K562 (cell line): Measurements from ENCODE around the gene PLEKHG4B. TPM values are rescaled to one million over a fixed set of nuclear protein-coding genes. Genes with fewer than 3 reads are reported as not detected.

Source experiments
- ATF1 ChIP-seq, 2 experiments: fragments of 450-650 bp in 1 of 2; IDR thresholded peaks; 2 replicates each; pipeline ENCODE4 v1.6.1; 2016; ENCODE audit warnings: missing compliant biosample characterization in 1 of 2, missing genetic modification characterization in 1 of 2
- ATF7 ChIP-seq: fragments of 450-650 bp; IDR thresholded peaks from 2 replicates; pipeline ENCODE4 v1.7.1; 2014; ENCODE audit warnings: mild to moderate bottlenecking, moderate library complexity
- C11orf30 ChIP-seq: fragments of 450-650 bp; IDR thresholded peaks from 2 replicates; pipeline ENCODE4 v1.6.1; 2016; ENCODE audit warnings: low read depth, mild to moderate bottlenecking
- DACH1 ChIP-seq: fragments of 450-650 bp; IDR thresholded peaks from 2 replicates; pipeline ENCODE4 v1.6.1; 2018; ENCODE audit not compliant: partially characterized antibody
- E2F8 ChIP-seq: fragments of 450-650 bp; IDR thresholded peaks from 2 replicates; pipeline ENCODE4 v1.7.1; 2018; ENCODE audit warnings: mild to moderate bottlenecking, low read depth; ENCODE audit not compliant: partially characterized antibody
- GABPB2 ChIP-seq: fragments of 250-450 bp; sonication (Bioruptor Pico); conservative IDR thresholded peaks from 2 replicates; pipeline ENCODE4 v1.5.1; 2021; ENCODE audit warnings: mild to moderate bottlenecking
- HIVEP1 ChIP-seq: fragments of 250-450 bp; sonication (Bioruptor Pico); IDR thresholded peaks from 2 replicates; pipeline ENCODE4 v1.4.0; 2020; ENCODE audit warnings: mild to moderate bottlenecking
- LCOR ChIP-seq: sonication (generic); formaldehyde crosslinking; IDR thresholded peaks from 2 replicates; pipeline ENCODE4 v1.8.0; 2022; ENCODE audit warnings: mild to moderate bottlenecking, missing genetic modification reagents
- MEF2D ChIP-seq: conservative IDR thresholded peaks from 2 replicates; pipeline ENCODE4 v1.6.1; 2016; ENCODE audit warnings: low read depth, missing genetic modification characterization, missing compliant biosample characterization
- POLR2B ChIP-seq: fragments of 450-650 bp; IDR thresholded peaks from 2 replicates; pipeline ENCODE4 v1.6.1; 2018; ENCODE audit warnings: low read depth; ENCODE audit not compliant: partially characterized antibody
- PTTG1 ChIP-seq: fragments of 450-650 bp; IDR thresholded peaks from 2 replicates; pipeline ENCODE4 v1.6.1; 2016; ENCODE audit warnings: low read depth, mild to moderate bottlenecking, missing genetic modification characterization, missing compliant biosample characterization
- RUNX1 ChIP-seq: sonication (generic); IDR thresholded peaks from 2 replicates; pipeline ENCODE4 v1.6.1; 2016; ENCODE audit warnings: antibody characterized with exemption, low read depth
- THRB ChIP-seq: fragments of 450-650 bp; formaldehyde crosslinking; conservative IDR thresholded peaks from 2 replicates; pipeline ENCODE4 v1.4.0; 2022; ENCODE audit warnings: mild to moderate bottlenecking, missing genetic modification characterization
- ZKSCAN3 ChIP-seq: fragments of 250-450 bp; sonication (Bioruptor Pico); IDR thresholded peaks from 2 replicates; pipeline ENCODE4 v1.4.0; 2020
- ZNF407 ChIP-seq: fragments of 450-650 bp; IDR thresholded peaks from 2 replicates; pipeline ENCODE4 v1.6.1; 2016; ENCODE audit warnings: low read depth
- ZNF41 ChIP-seq: fragments of 250-450 bp; sonication (Bioruptor Pico); conservative IDR thresholded peaks from 2 replicates; pipeline ENCODE4 v1.4.0; 2020; ENCODE audit warnings: mild to moderate bottlenecking
- ZNF583 ChIP-seq: fragments of 250-450 bp; sonication (Bioruptor Pico); IDR thresholded peaks from 2 replicates; pipeline ENCODE4 v1.4.0; 2020
- ZNF696 ChIP-seq: fragments of 250-450 bp; sonication (Bioruptor Pico); conservative IDR thresholded peaks from 2 replicates; pipeline ENCODE4 v1.4.0; 2020; ENCODE audit warnings: mild to moderate bottlenecking, moderate library complexity
- polyA plus RNA-seq, 8 experiments: library from polyadenylated mRNA; depleted of rRNA in 4 of 8; stranded (reverse) in 5 of 8; unstranded in 3 of 8; fragments of >200 nt; fragmentation: Nextera tagmentation in 2 of 8; fragmentation: Illumina TruSeq in 1 of 8; extraction: Ambion mirVana in 2 of 8; extraction: Trizol in 1 of 8; gene quantifications; 2 replicates each; pipeline versions ENCODE4 v1.2.1 to v1.2.3, GENCODE V29; 2011 to 2014; ENCODE audit warnings: inconsistent platforms in 1 of 8, missing spikeins in 1 of 8
- total RNA-seq, 7 experiments: library from RNA; depleted of rRNA in 6 of 7; stranded (reverse); fragments of >200 nt in 6 of 7; fragmentation: Illumina TruSeq in 2 of 7; extraction: Trizol in 2 of 7; gene quantifications; 2 replicates each; pipeline versions ENCODE4 v1.2.1 to v1.2.3, GENCODE V29; 2011 to 2021; ENCODE audit warnings: low replicate concordance in 1 of 7

PLEKHG4B gene
- total and polyA plus RNA-seq, 9 of the 15 experiments (the other 6 are each of a cell fraction or from before 2014, with no cell fraction given): 0.02 TPM; not detected in 8

- no peak for TF ChIP-seq E2F8
- TF ChIP-seq ZNF41 (CRISPR knock-in tag): no peak
- TF ChIP-seq ATF1 (CRISPR knock-in tag; IDR thresholded peaks at IDR 0.05): no peak
- peak; percentile 78 for TF ChIP-seq ATF1 (tag; IDR thresholded peaks at IDR 0.05)
- TF ChIP-seq RUNX1: no peak
- no peak for TF ChIP-seq DACH1
- TF ChIP-seq ZKSCAN3 (CRISPR knock-in tag): no peak
- TF ChIP-seq HIVEP1 (CRISPR knock-in tag): no peak
- no peak for TF ChIP-seq THRB (CRISPR knock-in tag)
- TF ChIP-seq GABPB2 (CRISPR knock-in tag): no peak
- no peak for TF ChIP-seq POLR2B
- peak; percentile 82 for TF ChIP-seq C11orf30
- TF ChIP-seq ZNF583 (CRISPR knock-in tag): no peak
- no peak for TF ChIP-seq ZNF407
- TF ChIP-seq LCOR: peak; percentile 21; the same call in 1 of the 2 replicates
- peak; percentile 86 for TF ChIP-seq MEF2D (tag)
- 0 out of 2 replicates have a peak, but pooled peaks have one; percentile 18 for TF ChIP-seq ATF7
- no peak for TF ChIP-seq PTTG1 (tag)
- TF ChIP-seq ZNF696 (CRISPR knock-in tag): no peak
These were observed 115.1 kb downstream of the PLEKHG4B start (continued) for GRCh38 chr5:206927-207536.
